Mesodermal cell (in vitro differentiated cells): Measurements from ENCODE around the gene PKP2.

Experiments
- H3K27ac ChIP-seq: 2 replicates; pipeline ENCODE4 v1.7.0; 2013; ENCODE audit warnings: mild to moderate bottlenecking, low read depth, low read length, moderate library complexity; ENCODE audit not compliant: severe bottlenecking
- H3K36me3 ChIP-seq: 2 replicates; pipeline ENCODE4 v1.7.1; 2013; ENCODE audit warnings: mild to moderate bottlenecking, low read length, moderate library complexity; ENCODE audit not compliant: control insufficient read depth, insufficient read depth
- H3K4me1 ChIP-seq: one replicate; pipeline ENCODE4 v1.7.1; 2013; ENCODE audit warnings: mild to moderate bottlenecking, low read length; ENCODE audit not compliant: insufficient read depth, control insufficient read depth, poor library complexity, severe bottlenecking
- H3K4me3 ChIP-seq: 2 replicates; pipeline ENCODE4 v1.7.0; 2013; ENCODE audit warnings: low read length, control low read depth, mild to moderate bottlenecking; ENCODE audit not compliant: insufficient read depth, poor library complexity, severe bottlenecking; ENCODE audit errors: extremely low read depth
- H3K9me3 ChIP-seq: 2 replicates; pipeline ENCODE4 v1.7.1; 2013; ENCODE audit warnings: mild to moderate bottlenecking, low read length, moderate library complexity; ENCODE audit not compliant: control insufficient read depth
- WGBS, 2 experiments: methylation state at CpG; one replicate each; pipeline ENCODE4 v1.1.5; 2013; ENCODE audit warnings: missing lambda C conversion rate in 2 of 2; ENCODE audit not compliant: insufficient coverage in 2 of 2; 5-methylcytosine and 5-hydroxymethylcytosine counted together

Gene PKP2

DNA sequence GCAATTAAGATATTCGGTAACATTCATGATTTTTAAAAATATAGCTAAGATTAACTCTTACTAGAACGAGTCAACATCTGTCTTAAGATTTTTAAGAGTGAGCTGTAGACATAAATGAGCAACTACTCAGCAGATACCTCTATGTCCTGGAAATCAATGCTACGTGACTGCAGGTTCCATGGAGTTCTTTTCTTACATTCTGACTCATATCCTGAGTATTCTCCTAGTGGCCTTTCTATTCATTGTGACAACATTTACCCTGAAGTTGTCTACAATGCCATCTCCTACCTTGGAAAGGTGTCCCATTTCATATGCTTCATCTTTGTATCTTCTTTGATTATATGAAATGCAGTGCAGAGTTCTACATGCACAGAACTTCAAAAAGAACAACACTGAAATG is 59.9 kb downstream of the PKP2 start:
- Histone ChIP-seq H3K4me3 (no peak overlapping the region), H3K27ac (no peak overlapping the region), H3K4me1 (peaks cover 14% of the 10 kb centered on the region), H3K36me3 (peaks cover 54% of the 10 kb centered on the region), H3K9me3 (no peaks in the 10 kb centered on the region)
- 78% methylated on average over 1 of the region's 3 CpGs; no CpG with 5 or more reads in 1 of the 2 experiments for WGBS, 2 experiments

DNA sequence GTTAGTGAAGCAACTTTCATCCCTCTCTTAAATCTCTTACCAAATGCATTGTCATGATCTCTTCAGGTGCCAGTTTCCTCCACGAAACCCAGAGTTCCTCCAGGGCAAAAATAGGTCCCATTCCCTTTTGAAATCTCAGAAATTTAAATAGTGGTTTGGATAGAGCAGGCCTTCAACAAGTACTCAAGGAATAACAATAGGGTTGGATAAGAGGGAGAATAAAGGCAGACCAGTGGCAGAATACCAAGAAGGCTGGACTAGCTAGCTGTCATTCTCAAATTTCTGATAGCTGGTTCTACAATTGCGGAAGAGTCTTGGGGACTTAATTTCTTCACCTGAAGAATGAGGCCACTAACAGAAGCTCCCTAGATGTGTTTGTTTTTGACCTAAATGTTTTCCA is 62.5 kb downstream of the PKP2 start:
- Histone ChIP-seq H3K9me3 (no peaks in the 10 kb centered on the region), H3K36me3 (peaks cover 37% of the 10 kb centered on the region), H3K4me1 (peaks cover 6% of the 10 kb centered on the region), H3K27ac (no peak overlapping the region), H3K4me3 (no peak overlapping the region)
- 100% methylated on average over 1 to 2 of the region's 2 CpGs for WGBS, 2 experiments

DNA sequence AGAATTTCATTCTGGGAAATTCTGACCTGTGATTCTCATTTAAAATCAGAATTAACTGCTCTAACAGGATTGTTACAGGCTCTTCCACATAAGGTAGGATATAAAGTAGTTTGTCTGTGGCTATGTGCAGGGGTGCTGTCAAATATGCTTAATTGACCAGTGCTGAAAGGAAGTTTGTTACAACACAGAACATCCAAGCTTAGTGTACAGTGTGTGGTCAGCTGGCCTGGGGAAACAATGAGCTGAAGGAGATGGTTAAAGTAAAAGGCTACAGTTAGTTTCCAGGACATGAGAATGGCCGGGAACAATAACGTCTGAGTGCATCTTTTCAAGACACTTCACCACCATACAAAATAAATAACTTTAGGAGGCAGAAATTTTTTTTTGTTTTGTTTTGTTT is 68.0 kb downstream of the PKP2 start:
- Histone ChIP-seq H3K4me1 (peaks cover 15% of the 10 kb centered on the region), H3K36me3 (peaks cover 22% of the 10 kb centered on the region), H3K27ac (peak overlapping the region; percentile 72), H3K4me3 (no peak overlapping the region), H3K9me3 (no peaks in the 10 kb centered on the region)
- no CpG with 5 or more reads among the region's 2 CpGs for WGBS, 2 experiments

DNA sequence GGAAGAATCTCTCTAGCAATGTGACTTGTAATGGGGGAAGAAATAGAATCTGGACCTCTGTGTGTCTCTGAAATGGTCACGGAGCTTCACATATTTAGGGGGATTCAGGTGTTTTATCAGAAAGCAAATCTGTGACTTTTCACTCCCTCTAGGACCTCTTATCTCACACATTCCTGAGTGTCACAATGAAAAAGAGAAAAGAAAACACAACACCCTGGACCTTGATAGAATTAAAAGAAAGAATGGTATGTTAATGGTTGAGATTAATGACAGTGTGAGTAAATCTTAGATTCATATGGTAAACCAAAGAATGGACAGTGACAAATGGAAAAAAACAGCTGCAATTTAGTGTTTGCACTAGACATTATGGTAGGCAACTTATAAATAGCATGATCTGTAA is 68.5 kb downstream of the PKP2 start:
- Histone ChIP-seq H3K36me3 (peaks cover 25% of the 10 kb centered on the region), H3K4me3 (no peak overlapping the region)

DNA sequence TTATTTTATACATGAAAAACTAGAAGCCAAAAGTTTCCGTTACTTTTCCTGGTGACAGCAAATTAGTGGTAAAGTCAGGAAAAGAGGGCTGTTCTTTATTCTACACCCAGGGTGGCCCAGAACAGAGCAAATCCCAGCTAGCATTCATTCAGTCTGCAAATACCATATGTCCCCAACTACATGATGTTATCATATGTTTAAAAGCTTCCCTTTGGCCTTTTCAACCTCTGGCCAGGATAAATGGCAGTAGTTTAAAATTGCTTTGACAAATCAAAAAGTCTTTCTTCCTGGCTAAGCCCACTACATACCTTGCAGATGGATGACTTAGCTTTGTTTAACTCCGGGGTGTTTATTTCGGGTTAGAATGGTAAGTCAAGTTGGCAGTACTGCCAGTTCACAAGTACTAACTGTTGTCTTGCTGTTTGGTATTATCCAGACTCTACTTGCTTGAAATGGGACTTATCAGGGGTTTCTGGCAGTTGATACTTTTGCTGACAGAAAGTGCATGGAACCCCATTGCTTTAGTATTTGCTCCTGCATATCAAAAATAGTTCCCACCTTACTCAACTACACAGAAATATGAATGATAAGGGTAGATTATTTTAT is 69.7 kb downstream of the PKP2 start:
- Histone ChIP-seq H3K9me3 (no peaks in the 10 kb centered on the region), H3K36me3 (peaks cover 32% of the 10 kb centered on the region)

More for the DNA sequence above, 68.5 kb downstream of the PKP2 start:
- Histone ChIP-seq H3K4me1 (peaks cover 15% of the 10 kb centered on the region), H3K27ac (peak overlapping the region; percentile 72), H3K9me3 (no peaks in the 10 kb centered on the region)
- no CpG with 5 or more reads among the region's 1 CpG for WGBS, 2 experiments

DNA sequence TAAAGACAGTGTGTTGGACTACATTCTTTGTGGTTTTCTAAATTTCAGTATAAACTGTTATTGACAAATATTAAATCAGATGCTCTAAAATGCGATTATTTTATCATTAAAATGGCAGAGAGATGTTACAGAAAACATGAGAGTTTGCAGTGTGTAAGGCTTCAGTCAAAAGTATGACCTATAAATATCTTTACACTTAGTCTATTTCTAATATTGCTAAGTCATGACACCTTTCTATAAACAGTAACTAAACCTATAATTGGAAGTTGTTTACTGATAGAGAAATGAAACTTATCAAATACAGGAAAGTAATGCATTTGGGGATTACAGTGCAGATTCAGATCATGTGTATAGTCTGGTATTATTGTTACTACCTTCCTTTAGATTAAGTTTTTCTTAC is 72.0 kb downstream of the PKP2 start:
- no CpG with 5 or more reads among the region's 1 CpG for WGBS, 2 experiments
- Histone ChIP-seq H3K9me3 (no peaks in the 10 kb centered on the region), H3K36me3 (peaks cover 43% of the 10 kb centered on the region), H3K27ac (no peak overlapping the region), H3K4me3 (no peak overlapping the region), H3K4me1 (peaks cover 38% of the 10 kb centered on the region)

More for the DNA sequence above, 69.7 kb downstream of the PKP2 start:
- Histone ChIP-seq H3K27ac (peak overlapping the region; percentile 74), H3K4me1 (peaks cover 24% of the 10 kb centered on the region), H3K4me3 (no peak overlapping the region)
- 78% methylated on average over 2 of the region's 3 CpGs; no CpG with 5 or more reads in 1 of the 2 experiments for WGBS, 2 experiments

DNA sequence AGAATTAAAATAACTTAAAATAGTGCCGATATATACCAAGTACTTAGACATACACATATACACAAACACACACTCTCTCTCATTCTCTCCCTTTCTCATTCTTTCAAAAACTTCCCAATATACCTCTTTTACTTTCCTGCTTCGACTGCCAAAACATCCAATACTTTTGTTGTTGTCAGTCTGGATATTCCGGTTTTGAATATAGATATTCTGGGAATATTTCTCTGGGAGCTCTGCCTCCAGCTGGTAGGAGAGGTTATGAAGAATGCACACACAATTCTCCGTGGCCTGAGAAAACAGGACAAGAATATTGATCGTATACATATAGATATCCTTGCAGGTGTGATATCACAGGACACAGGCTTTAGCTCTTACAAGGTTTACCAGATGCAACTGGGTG is 74.2 kb downstream of the PKP2 start:
- peaks cover 57% of the 10 kb centered on the region for H3K36me3 ChIP-seq
- peaks cover 31% of the 10 kb centered on the region for H3K4me1 ChIP-seq
- 92 to 100% methylated on average over 2 of the region's 5 CpGs for WGBS, 2 experiments
- H3K27ac ChIP-seq = peak overlapping the region; percentile 77
- H3K9me3 ChIP-seq = no peaks in the 10 kb centered on the region
- no peak overlapping the region for H3K4me3 ChIP-seq

DNA sequence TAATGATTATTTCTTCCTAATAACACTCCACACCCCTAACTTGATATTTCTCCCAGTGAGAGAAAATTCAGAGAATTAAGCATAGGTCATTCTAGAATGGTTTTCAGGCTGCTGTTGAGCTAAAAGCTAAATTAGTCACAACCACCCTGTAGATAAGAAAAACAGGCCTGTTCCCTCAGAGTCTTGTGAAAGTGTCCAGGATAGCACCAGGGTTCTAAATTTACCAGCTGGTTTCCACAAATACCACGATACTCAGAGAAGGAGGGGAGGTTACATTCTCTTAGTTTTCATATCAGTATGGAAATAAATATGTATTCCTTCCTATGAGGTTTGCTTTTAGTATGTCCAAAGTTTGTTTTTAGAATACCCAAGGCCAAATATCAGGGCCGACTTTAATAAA is 74.9 kb downstream of the PKP2 start:
- no CpG with 5 or more reads among the region's 2 CpGs for WGBS, 2 experiments
- Histone ChIP-seq H3K4me1 (peaks cover 25% of the 10 kb centered on the region), H3K36me3 (peaks cover 63% of the 10 kb centered on the region), H3K9me3 (no peaks in the 10 kb centered on the region), H3K4me3 (no peak overlapping the region), H3K27ac (peak overlapping the region; percentile 77)

DNA sequence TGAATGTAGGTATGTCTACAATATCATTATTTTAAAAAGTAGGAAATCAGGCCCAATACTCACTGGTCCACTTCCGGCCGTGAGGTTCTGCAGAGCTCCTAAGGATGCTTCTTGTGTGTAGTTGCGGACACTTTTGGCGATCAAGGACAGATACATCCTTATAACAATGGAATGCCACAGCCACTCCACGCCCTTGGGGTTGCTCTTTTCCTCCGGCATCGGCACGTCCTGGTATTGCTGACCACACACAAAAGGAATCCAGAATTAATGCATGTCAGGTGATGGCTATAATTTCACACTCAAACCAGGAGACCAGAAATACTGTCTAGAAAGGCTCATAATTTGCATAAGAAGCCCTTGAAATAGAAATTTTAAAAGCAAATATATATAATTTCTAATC is 75.3 kb downstream of the PKP2 start:
- Histone ChIP-seq H3K4me1 (peaks cover 23% of the 10 kb centered on the region), H3K9me3 (no peaks in the 10 kb centered on the region), H3K27ac (peak overlapping the region; percentile 77), H3K36me3 (peaks cover 67% of the 10 kb centered on the region), H3K4me3 (no peak overlapping the region)
- 79% methylated on average over 4 of the region's 8 CpGs; no CpG with 5 or more reads in 1 of the 2 experiments for WGBS, 2 experiments

DNA sequence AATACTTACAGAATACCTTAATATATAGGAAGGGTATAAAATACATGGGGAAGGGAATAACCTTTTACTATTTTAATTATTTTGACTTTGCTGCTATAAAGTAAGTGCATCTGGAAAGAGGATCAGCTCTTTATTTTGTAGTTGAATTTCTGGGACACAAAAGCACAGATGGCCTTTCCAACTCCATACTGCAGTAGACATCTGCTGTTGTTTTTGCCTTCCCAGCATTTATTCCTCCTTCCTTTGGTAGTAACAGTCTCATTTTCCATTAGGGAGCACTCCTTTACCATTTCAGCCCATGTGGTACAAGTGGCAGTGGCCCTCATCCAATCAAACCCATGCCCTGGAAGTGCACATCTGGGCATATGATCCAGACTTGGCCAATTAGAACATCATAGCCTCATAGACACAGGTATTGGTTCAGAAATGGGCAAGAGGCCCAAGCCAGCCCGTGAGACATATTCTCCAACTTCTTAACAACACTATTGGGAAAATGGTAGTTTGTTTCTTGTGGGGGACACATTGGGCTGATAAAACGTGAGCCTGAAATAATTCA is 76.1 kb downstream of the PKP2 start:
- Histone ChIP-seq H3K9me3 (no peaks in the 10 kb centered on the region), H3K27ac (peak overlapping the region; percentile 77), H3K4me1 (peaks cover 23% of the 10 kb centered on the region), H3K4me3 (no peak overlapping the region), H3K36me3 (peaks cover 71% of the 10 kb centered on the region)
- 83 to 100% methylated on average over 1 of the region's 2 CpGs for WGBS, 2 experiments

DNA sequence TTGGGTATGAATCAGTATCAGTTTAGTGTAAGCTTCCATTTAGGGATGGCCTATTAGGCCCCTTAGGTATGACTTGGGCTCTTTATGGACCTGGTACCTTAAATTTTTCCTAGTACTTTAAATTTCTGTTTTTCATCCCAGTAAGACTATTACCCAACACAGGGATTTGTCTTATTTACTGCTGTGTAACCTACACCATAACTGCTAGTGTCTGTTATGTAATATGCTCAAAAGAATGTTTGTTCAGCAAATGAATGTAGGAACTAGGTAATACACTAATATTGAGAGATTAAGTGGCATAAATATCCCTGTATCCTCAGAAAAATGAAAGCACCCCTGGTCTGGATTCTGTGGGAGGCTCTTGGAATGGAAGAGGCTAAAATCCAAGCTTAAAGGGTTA is 77.2 kb downstream of the PKP2 start:
- Histone ChIP-seq H3K36me3 (peaks cover 77% of the 10 kb centered on the region), H3K27ac (no peak overlapping the region), H3K4me3 (no peak overlapping the region), H3K4me1 (peaks cover 23% of the 10 kb centered on the region), H3K9me3 (no peaks in the 10 kb centered on the region)
